Gastroesophageal sphincter (tissue), 3 donors: Measurements from ENCODE around the gene CAMKK1.

Experiments
- EP300 ChIP-seq: sonication (generic); formaldehyde crosslinking; IDR thresholded peaks from one replicate; pipeline ENCODE4 v1.6.1; 2017; ENCODE audit warnings: antibody characterized with exemption, mild to moderate bottlenecking
- POLR2A ChIP-seq, 2 donors: fragments of 450-650 bp; IDR thresholded peaks; one replicate each; pipeline ENCODE4 v1.6.1; 2017; ENCODE audit warnings: antibody characterized with exemption in 2 of 2, mild to moderate bottlenecking in 2 of 2, moderate library complexity in 1 of 2
- POLR2AphosphoS5 ChIP-seq: sonication (generic); formaldehyde crosslinking; IDR thresholded peaks from one replicate; pipeline ENCODE4 v1.6.1; 2017; ENCODE audit warnings: antibody characterized with exemption
- TF ChIP-seq, protein P1 (sequence below), 4 experiments: fragments of 200-600 bp in 2 of 4; fragments of 450-650 bp in 2 of 4; sonication (generic) in 1 of 4; IDR thresholded peaks; one replicate each; pipeline ENCODE4 v1.5.1; 2017 to 2019; ENCODE audit warnings: antibody characterized with exemption in 4 of 4, mild to moderate bottlenecking in 2 of 4, moderate library complexity in 2 of 4

DNA sequence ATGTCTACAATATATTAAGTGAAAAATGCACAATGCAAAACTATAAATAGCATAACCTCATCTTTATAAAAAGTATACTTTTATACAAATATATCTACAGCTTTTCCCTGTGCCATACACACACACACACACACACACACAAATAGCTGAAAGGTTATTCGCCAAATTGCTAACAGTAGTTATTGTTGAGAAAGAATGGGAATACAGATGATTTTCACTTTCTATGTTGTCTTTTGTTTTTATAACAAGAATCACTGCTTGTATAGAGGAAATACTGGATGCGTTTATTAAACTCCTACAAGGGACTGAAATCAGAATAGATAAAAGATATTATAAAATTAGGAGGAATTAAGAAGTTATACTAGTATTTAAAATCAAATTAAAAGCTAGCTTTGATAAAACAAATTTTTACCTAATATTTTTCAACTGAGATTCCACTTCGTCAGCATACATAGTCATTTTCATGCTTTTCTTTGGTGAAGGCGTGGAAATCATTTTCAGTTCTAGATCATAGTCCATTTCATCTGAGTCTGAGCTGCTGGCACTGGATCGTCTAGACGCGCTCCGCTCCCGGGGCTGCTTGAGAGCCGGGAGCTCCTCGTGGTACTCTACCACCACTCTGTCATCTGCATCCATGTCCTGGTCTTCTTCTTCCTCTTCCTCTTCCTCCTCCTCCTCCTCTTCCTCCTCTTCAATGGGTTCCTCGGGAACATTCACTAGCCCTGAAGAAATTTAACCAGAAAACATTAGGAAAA is 74.8 kb downstream of the CAMKK1 start:
- TF ChIP-seq POLR2A (IDR thresholded peaks at IDR 0.05), result no peak
- TF ChIP-seq POLR2AphosphoS5, result no peak
- TF ChIP-seq, protein P1, sequence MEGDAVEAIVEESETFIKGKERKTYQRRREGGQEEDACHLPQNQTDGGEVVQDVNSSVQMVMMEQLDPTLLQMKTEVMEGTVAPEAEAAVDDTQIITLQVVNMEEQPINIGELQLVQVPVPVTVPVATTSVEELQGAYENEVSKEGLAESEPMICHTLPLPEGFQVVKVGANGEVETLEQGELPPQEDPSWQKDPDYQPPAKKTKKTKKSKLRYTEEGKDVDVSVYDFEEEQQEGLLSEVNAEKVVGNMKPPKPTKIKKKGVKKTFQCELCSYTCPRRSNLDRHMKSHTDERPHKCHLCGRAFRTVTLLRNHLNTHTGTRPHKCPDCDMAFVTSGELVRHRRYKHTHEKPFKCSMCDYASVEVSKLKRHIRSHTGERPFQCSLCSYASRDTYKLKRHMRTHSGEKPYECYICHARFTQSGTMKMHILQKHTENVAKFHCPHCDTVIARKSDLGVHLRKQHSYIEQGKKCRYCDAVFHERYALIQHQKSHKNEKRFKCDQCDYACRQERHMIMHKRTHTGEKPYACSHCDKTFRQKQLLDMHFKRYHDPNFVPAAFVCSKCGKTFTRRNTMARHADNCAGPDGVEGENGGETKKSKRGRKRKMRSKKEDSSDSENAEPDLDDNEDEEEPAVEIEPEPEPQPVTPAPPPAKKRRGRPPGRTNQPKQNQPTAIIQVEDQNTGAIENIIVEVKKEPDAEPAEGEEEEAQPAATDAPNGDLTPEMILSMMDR (IDR thresholded peaks at IDR 0.05), result no peak
- TF ChIP-seq EP300, result no peak
